ENCODE results near the gene BBX.

BBX gene

DNA sequence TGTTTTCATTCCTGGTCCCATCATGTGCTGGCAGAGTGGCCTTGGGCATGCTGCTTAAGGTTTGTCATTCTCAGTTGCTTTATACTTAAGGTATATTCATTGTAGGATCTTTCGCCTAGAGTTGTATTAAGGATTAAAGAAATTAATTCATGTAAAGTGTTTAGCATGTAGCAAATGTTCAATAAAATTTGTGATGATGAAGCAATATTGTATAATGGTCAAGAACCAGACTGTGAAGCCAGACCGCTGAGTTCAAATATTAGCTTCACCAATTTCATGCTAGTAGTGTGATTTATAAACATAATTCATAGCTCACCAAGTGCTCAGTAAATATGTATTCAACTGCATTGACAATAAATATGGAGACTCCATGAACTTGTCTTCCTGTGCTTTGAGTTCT, 178.5 kb downstream of the BBX start:
- DNase-seq (ENCODE audit: low read depth in 1 of 2, low spot score in 1 of 2): no peak
- TF ChIP-seq POLR2AphosphoS5 (IDR thresholded peaks at IDR 0.05; ENCODE audit: low read depth) (no peak), SPI1 (IDR thresholded peaks at IDR 0.05; ENCODE audit: borderline replicate concordance, low read depth) (no peak)
- no peaks in the 10 kb centered on the region for H3K27me3 ChIP-seq (ENCODE audit: insufficient read depth, poor library complexity, severe bottlenecking)
- H3K27ac ChIP-seq (replicated peaks): no peak overlapping the region
- H3K4me3 ChIP-seq (replicated peaks; ENCODE audit: insufficient read depth, low read length): no peak overlapping the region

- DNase-seq (ENCODE audit: low read depth in 1 of 2, low spot score in 1 of 2): no peak
- no peak for TF ChIP-seq POLR2AphosphoS5 (IDR thresholded peaks at IDR 0.05; ENCODE audit: low read depth)
- no peak for TF ChIP-seq GABPA (IDR thresholded peaks at IDR 0.05; ENCODE audit: low read depth)
- no peak for TF ChIP-seq SPI1 (IDR thresholded peaks at IDR 0.05; ENCODE audit: borderline replicate concordance, low read depth)
- no peak for TF ChIP-seq REST (IDR thresholded peaks at IDR 0.05; ENCODE audit: insufficient replicate concordance, low read depth)
- TF ChIP-seq, protein P1, sequence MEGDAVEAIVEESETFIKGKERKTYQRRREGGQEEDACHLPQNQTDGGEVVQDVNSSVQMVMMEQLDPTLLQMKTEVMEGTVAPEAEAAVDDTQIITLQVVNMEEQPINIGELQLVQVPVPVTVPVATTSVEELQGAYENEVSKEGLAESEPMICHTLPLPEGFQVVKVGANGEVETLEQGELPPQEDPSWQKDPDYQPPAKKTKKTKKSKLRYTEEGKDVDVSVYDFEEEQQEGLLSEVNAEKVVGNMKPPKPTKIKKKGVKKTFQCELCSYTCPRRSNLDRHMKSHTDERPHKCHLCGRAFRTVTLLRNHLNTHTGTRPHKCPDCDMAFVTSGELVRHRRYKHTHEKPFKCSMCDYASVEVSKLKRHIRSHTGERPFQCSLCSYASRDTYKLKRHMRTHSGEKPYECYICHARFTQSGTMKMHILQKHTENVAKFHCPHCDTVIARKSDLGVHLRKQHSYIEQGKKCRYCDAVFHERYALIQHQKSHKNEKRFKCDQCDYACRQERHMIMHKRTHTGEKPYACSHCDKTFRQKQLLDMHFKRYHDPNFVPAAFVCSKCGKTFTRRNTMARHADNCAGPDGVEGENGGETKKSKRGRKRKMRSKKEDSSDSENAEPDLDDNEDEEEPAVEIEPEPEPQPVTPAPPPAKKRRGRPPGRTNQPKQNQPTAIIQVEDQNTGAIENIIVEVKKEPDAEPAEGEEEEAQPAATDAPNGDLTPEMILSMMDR (IDR thresholded peaks at IDR 0.05; ENCODE audit: insufficient read depth, low read length): no peak
- no peak overlapping the region for H3K4me3 ChIP-seq (replicated peaks; ENCODE audit: insufficient read depth, low read length)
- H3K27me3 ChIP-seq (ENCODE audit: insufficient read depth, poor library complexity, severe bottlenecking): no peaks in the 10 kb centered on the region
- H3K27ac ChIP-seq (replicated peaks): no peak overlapping the region
Measured at GRCh38 chr3:107704477-107704876, 181.7 kb downstream of the BBX start.

- DNase-seq (ENCODE audit: low read depth in 1 of 2, low spot score in 1 of 2): no peak
- TF ChIP-seq SPI1 (IDR thresholded peaks at IDR 0.05; ENCODE audit: borderline replicate concordance, low read depth) (no peak), REST (IDR thresholded peaks at IDR 0.05; ENCODE audit: insufficient replicate concordance, low read depth) (no peak), POLR2AphosphoS5 (IDR thresholded peaks at IDR 0.05; ENCODE audit: low read depth) (no peak), GABPA (IDR thresholded peaks at IDR 0.05; ENCODE audit: low read depth) (no peak)
- TF ChIP-seq, protein P1 (IDR thresholded peaks at IDR 0.05; ENCODE audit: insufficient read depth, low read length): no peak
- no peak overlapping the region for H3K4me3 ChIP-seq (replicated peaks; ENCODE audit: insufficient read depth, low read length)
- H3K27ac ChIP-seq (replicated peaks): no peak overlapping the region
- H3K27me3 ChIP-seq (ENCODE audit: insufficient read depth, poor library complexity, severe bottlenecking): no peaks in the 10 kb centered on the region
Measured at GRCh38 chr3:107705046-107705445, 182.3 kb downstream of the BBX start.

DNA sequence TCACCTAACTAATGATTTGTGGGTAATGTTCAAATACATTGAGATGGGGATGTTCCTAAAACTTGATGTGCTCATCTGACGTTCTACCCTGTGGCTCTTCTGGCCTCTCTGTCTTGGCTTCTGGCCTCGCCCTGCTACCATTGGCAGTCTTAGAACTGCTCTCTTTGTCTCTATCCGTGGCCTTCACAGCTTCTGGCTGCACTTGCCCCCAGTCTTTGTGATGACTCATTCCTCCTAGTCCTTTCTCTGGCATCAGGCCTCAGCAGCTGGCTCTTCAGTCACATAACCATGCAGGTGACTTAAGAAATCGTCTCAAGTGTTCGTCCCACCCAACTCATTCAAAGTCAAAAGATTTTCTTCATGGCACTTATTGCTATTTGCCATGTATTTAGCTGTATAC, 188.1 kb downstream of the BBX start:
- TF ChIP-seq SPI1 (IDR thresholded peaks at IDR 0.05; ENCODE audit: borderline replicate concordance, low read depth) (no peak), REST (IDR thresholded peaks at IDR 0.05; ENCODE audit: insufficient replicate concordance, low read depth) (no peak), POLR2AphosphoS5 (IDR thresholded peaks at IDR 0.05; ENCODE audit: low read depth) (no peak), GABPA (IDR thresholded peaks at IDR 0.05; ENCODE audit: low read depth) (no peak)
- TF ChIP-seq, protein P1 (IDR thresholded peaks at IDR 0.05; ENCODE audit: insufficient read depth, low read length): no peak
- DNase-seq (ENCODE audit: low read depth in 1 of 2, low spot score in 1 of 2): no peak
- Histone ChIP-seq H3K27ac (replicated peaks) (no peak overlapping the region), H3K4me3 (replicated peaks; ENCODE audit: insufficient read depth, low read length) (no peak overlapping the region), H3K27me3 (ENCODE audit: insufficient read depth, poor library complexity, severe bottlenecking) (no peaks in the 10 kb centered on the region)
